ENCODE measurements around the gene SFXN4. TPM values are rescaled to one million over a fixed set of nuclear protein-coding genes. Genes with fewer than 3 reads are reported as not detected.

SFXN4 gene
- total and polyA plus RNA-seq, 9 of the 15 experiments (the other 6 are each of a cell fraction or from before 2014, with no cell fraction given): 40.1 to 97.8 (median 54.5) TPM

DNA sequence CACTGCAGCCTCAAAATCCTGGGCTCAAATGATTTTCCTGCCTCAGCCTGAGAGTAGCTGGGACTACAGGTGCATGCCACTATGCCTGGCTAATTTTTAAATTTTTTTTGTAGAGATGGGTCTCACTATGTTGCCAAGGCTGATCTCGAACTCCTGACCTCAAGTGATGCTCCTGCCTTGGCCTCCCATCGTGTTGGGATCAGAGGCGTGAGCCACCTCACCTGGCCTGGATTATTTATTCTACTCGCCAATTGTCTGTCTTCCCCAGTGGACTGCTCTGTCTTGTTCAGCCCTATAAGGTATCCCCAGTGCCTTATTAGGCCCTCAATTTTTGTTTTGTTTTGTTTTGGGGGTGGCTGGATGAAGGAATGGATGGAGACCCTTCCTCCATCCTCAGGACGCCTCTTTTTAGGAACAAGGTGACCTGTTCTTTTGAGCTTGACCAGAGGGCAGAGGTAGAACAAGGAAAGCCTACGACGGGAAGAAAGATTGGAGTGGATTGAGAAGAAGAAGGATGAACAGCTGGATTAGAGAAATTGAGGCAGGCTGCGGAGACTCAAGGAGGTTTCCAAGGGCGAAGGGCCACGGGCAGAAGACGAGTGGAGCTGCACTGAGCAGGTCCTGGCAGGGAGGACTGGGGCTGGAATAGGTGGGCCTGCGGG is 62.1 kb downstream of the SFXN4 start (continued):
- no peak for TF ChIP-seq RBM17 (IDR thresholded peaks at IDR 0.05; ENCODE audit: borderline replicate concordance, low read depth, low read length)
- no peak for TF ChIP-seq NFE2 (IDR thresholded peaks at IDR 0.05; ENCODE audit: low read depth)
- no peak for TF ChIP-seq SLC30A9 (CRISPR knock-in tag; IDR thresholded peaks at IDR 0.05)

DNA sequence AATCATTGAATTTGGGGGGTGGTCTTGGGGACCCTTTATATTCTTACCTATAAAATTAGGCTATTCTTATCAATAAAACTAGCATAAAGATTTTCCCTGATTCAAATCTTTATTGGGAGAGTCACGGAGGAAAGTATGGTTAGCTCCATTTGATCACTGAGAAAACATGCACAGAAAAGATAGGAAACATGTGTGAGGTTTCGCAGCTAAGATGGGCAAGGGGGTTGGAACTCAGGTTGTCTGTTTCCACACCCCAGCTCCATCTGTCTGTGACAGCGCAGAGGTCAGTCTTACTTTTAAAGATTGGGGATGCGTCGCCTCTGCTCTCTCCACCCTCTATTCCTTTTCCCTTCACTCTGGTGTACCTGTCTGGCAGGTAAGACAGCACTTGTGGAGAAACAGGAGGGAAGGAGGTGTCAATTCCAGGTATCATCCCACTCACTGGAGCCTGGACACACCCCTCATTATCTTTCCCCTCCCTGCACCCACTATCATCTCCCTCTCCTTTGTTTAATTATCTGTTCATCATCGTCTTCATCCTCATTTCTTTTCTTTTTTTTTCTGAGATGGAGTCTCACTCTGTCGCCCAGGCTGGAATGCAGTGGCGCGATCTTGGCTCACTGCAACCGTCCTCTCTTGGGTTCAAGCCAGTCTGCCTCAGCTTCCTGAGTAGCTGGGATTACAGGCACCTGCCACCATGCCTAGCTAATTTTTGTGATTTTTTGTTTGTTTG is 64.0 kb downstream of the SFXN4 start:
- no peak overlapping the region for H3K4me3 ChIP-seq
- BruUV-seq (replicated peaks): no TSS peak

More for the DNA sequence above, 64.0 kb downstream of the SFXN4 start:
- POLR2A ChIA-PET: interaction anchor here (1.1 to 4.0 kb wide), 3 partner anchors 18 to 22 kb away, joined by 3 to 16 read pairs (median 3); no protein-coding TSS in a partner anchor
- Histone ChIP-seq H3K9me3 (replicated peaks; ENCODE audit: control insufficient read depth, insufficient read depth, low read depth, low read length) (no peaks in the 10 kb centered on the region), H3K4me2 (ENCODE audit: insufficient read depth, low read length) (peak overlapping the region; percentile 53), H2AFZ (ENCODE audit: low read depth, low read length) (peak overlapping the region; percentile 22), H3K27ac (ENCODE audit: extremely low read depth, low read depth, low read length) (no peak overlapping the region), H4K20me1 (replicated peaks; ENCODE audit: control insufficient read depth, insufficient read depth, low read length) (no peaks in the 10 kb centered on the region), H3K27me3 (ENCODE audit: control insufficient read depth in 2 of 2, insufficient read depth in 2 of 2, low read length in 2 of 2) (no peaks in the 10 kb centered on the region), H3K9ac (ENCODE audit: insufficient read depth in 1 of 2, low read depth in 2 of 2, low read length in 2 of 2) (no peak overlapping the region; a peak in 1 of 4 replicates), H3K36me3 (ENCODE audit: control insufficient read depth, insufficient read depth, low read length) (no peaks in the 10 kb centered on the region), H3K4me1 (replicated peaks in 1 of 2; ENCODE audit: control insufficient read depth in 2 of 2, insufficient read depth in 2 of 2, low read length in 2 of 2) (peaks cover 13 to 14% of the 10 kb centered on the region in 2 experiments; a peak in 4 of 5 replicates), H3K9me1 (ENCODE audit: control insufficient read depth, insufficient read depth, low read length) (no peaks in the 10 kb centered on the region), H3K79me2 (ENCODE audit: control insufficient read depth, insufficient read depth, low read length) (peaks cover 6% of the 10 kb centered on the region)
- FAIRE-seq (no peak), DNase-seq (ENCODE audit: extremely low read depth in 1 of 4, low spot score in 3 of 4) (peak in 1 of 4 experiments; percentile 14), ATAC-seq (no peak)
- 17% methylated on average over 10 of the region's 10 CpGs for WGBS (ENCODE audit: insufficient coverage, low coverage, missing lambda C conversion rate)
- in situ Hi-C loops (cut with MboI): no loop called here
- TF ChIP-seq ZC3H4 (CRISPR knock-in tag; IDR thresholded peaks at IDR 0.05; ENCODE audit: borderline replicate concordance): no peak
- no peak for TF ChIP-seq RBM25 (IDR thresholded peaks at IDR 0.05; ENCODE audit: low read depth, low read length, severe bottlenecking)
- TF ChIP-seq ZEB2 (IDR thresholded peaks at IDR 0.05): peak; percentile 54; the same call in 1 of the 2 replicates
- TF ChIP-seq, protein P1, sequence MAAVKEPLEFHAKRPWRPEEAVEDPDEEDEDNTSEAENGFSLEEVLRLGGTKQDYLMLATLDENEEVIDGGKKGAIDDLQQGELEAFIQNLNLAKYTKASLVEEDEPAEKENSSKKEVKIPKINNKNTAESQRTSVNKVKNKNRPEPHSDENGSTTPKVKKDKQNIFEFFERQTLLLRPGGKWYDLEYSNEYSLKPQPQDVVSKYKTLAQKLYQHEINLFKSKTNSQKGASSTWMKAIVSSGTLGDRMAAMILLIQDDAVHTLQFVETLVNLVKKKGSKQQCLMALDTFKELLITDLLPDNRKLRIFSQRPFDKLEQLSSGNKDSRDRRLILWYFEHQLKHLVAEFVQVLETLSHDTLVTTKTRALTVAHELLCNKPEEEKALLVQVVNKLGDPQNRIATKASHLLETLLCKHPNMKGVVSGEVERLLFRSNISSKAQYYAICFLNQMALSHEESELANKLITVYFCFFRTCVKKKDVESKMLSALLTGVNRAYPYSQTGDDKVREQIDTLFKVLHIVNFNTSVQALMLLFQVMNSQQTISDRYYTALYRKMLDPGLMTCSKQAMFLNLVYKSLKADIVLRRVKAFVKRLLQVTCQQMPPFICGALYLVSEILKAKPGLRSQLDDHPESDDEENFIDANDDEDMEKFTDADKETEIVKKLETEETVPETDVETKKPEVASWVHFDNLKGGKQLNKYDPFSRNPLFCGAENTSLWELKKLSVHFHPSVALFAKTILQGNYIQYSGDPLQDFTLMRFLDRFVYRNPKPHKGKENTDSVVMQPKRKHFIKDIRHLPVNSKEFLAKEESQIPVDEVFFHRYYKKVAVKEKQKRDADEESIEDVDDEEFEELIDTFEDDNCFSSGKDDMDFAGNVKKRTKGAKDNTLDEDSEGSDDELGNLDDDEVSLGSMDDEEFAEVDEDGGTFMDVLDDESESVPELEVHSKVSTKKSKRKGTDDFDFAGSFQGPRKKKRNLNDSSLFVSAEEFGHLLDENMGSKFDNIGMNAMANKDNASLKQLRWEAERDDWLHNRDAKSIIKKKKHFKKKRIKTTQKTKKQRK (IDR thresholded peaks at IDR 0.05; ENCODE audit: borderline replicate concordance, low read depth, low read length): no peak
- TF ChIP-seq, protein P2, sequence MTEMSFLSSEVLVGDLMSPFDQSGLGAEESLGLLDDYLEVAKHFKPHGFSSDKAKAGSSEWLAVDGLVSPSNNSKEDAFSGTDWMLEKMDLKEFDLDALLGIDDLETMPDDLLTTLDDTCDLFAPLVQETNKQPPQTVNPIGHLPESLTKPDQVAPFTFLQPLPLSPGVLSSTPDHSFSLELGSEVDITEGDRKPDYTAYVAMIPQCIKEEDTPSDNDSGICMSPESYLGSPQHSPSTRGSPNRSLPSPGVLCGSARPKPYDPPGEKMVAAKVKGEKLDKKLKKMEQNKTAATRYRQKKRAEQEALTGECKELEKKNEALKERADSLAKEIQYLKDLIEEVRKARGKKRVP (CRISPR knock-in tag; IDR thresholded peaks at IDR 0.05): no peak
- TF ChIP-seq PML (IDR thresholded peaks at IDR 0.05; ENCODE audit: low read length): no peak
- TF ChIP-seq HNRNPK (IDR thresholded peaks at IDR 0.05; ENCODE audit: low read depth, low read length, poor library complexity, severe bottlenecking): no peak
- TF ChIP-seq GATA2 (CRISPR knock-in tag; IDR thresholded peaks at IDR 0.05): no peak
- TF ChIP-seq NFIC (IDR thresholded peaks at IDR 0.05): peak; percentile 17; the same call in 1 of the 2 replicates
- TF ChIP-seq RFX1 (IDR thresholded peaks at IDR 0.05): no peak
- CTCF ChIA-PET (ENCODE audit: low intra/inter-chr PET ratio): no interaction called here
- intact Hi-C loops (cut with micrococcal nuclease): no loop called here
